HT-29 (cell line): ENCODE measurements around the gene ATP5PD. TPM values are rescaled to one million over a fixed set of nuclear protein-coding genes. Genes with fewer than 3 reads are reported as not detected.
"Not testable (repeated sequence)": the region's sequence is repeated elsewhere in the genome, so short reads cannot be mapped to it uniquely, and the experiment has no call there.

ENCODE experiments used
- DNase-seq: peaks from one replicate; pipeline ENCODE4 v3.0.0-alpha.2; 2015; ENCODE audit warnings: low spot score
- total RNA-seq: library from RNA; depleted of rRNA; stranded (reverse); fragments of >200 nt; shearing (Covaris generic); gene quantifications from 2 replicates; pipeline ENCODE4 v1.2.3, GENCODE V29; 2014

The ATP5PD gene
- total RNA-seq, 1 experiment from 2014 or later: 127 TPM

DNA sequence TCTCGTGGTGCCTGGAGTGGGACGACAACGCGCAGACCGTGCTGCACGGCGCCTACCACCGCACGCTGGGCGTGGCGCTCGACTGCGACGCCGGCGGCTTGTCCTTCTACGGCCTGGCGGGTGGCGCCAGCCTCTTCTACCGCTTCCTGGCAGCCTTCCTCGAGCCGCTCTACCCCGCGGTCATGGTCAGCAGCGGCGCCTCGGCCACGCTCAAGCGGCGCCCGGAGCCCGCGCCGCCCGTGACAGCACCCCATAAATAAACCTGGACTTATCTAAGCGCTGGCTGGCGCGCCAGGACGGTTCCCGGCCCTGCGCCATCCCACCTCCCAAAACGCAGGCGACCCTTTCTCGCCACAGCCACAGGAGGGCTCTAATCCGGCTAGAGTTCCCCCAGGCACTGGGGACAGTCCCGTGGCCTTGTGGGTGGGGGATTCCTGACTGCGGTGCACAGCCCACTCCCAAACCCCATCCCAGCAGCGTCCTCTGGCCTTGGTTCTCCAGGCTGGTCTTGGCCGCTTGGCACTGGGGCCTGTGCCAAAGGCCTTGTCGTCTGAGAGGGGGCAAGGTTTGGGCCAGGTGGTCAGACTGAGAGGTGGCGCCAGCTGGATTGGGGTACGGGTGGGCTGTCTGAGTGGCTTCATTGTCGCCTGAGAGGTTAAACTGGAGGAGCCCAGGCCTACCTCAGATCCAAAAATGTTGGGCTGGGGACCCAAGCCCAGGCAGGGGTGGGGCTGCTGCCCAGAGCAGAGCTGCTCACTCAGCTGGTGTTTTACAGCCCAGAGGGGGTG lies 30.9 kb upstream of the ATP5PD start:
- peak; percentile 81 for DNase-seq

DNA sequence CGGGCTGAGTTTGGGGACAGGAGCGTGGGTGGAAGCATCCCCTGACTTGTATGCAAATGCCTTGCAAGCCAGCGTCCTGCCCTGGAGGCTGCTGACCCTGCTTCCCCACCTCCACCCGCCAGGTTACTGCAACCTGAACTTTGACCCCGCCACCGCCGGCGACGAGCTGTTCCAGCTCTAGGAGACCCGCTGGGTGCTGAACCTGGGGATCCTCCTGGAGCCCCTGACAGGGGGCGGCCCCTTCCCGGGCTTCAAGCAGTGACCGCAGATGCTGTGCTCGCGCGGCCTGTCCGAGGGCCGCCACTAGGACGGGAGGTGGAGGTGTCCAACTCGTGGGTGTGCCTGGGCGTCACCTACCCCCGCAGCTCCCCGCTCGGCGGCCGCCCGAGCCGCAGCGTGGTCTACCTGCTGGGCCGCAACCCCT lies 30.3 kb upstream of the ATP5PD start:
- DNase-seq: no peak

DNA sequence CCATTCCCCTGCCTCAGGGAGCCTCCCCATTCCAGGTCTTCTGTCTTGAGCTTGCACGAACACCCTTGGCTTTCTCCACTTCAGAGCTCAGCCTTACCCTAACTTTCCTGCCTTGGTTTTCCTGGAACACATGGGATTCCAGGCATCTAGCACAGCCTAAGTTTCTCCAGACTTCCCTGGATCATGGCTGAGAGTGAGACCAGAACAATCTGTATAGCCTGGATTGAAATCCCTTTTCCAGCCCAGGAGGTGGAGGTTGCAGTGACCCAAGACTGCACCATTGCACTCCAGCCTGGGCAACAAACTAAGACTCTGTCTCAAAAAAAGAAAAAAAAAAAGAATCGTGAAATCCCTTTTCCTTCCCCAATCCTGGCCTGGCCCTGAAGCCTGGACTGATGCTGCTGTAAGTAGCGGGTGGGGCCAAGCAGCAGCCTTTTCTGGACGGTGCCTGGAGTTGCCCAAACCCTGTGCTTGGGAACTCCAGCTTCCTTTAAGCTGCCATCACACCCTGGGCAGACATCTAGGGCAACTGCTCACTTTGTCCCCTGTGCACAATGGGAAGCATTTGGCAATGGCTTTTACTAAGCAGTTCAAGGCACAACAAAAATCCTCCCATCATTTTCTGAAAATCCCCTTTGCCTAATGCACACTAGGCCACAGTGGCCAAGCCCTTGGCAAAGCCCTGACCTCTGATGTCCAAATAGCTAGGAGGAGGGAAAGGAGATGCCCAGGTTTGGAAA lies 29.0 kb upstream of the ATP5PD start:
- no peak for DNase-seq

DNA sequence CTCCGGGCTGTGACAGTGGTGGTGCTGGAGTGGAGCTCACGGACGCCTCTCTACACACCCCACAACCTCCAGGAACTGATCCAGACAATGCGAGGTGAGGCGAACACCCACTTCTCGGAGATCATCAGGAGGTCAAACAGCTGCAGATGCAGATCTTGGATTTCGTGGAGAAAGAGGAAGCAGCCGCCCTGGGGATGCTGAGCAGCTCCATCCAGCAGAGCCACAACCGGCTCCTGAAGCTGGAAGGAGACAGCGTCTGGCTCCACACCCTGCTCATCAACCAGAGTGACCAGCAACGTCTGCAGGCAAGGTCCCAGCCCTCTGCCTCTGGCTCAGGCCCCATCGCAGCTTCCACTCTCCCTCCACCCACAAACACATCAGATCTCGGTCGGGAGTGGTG lies 27.8 kb upstream of the ATP5PD start:
- DNase-seq: no peak

DNA sequence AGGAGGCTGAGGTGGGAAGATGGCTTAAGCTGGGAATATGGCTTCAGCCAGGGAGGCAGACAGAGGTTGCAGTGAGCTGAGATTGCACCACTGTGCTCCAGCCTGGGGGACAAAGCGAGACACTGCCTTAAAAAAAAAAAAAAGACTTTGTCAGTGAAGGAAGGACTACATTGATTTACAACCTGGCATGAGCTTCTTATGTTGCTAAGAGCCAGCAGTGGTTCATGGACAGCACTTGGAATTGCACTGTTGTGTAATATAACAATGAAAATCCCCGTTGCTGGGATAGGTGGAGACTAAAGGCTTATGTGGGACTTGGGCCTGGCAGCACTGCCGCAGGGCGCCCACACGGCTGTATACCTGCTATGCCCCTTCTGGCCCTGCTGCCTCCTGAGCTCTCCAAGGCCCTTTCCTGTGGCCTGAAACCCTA lies 26.9 kb upstream of the ATP5PD start:
- DNase-seq: no peak

DNA sequence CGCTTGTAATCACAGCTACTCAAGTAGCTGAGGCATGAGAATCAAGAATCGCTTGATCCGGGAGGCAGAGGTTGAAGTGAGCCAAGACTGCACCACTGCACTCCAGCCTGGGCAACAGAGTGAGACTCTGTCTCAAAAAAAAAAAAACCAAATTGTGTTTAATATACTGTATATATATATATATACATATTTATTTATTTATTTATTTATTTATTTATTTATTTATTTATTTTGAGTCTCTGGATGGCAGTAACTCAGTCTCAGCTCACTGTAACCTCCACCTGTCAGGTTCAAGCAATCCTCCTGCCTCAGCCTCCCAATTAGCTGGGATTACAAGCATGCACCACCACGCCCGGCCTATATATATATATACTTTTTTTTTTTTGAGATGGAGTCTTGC lies 26.1 kb upstream of the ATP5PD start:
- DNase-seq: not testable (repeated sequence)

DNA sequence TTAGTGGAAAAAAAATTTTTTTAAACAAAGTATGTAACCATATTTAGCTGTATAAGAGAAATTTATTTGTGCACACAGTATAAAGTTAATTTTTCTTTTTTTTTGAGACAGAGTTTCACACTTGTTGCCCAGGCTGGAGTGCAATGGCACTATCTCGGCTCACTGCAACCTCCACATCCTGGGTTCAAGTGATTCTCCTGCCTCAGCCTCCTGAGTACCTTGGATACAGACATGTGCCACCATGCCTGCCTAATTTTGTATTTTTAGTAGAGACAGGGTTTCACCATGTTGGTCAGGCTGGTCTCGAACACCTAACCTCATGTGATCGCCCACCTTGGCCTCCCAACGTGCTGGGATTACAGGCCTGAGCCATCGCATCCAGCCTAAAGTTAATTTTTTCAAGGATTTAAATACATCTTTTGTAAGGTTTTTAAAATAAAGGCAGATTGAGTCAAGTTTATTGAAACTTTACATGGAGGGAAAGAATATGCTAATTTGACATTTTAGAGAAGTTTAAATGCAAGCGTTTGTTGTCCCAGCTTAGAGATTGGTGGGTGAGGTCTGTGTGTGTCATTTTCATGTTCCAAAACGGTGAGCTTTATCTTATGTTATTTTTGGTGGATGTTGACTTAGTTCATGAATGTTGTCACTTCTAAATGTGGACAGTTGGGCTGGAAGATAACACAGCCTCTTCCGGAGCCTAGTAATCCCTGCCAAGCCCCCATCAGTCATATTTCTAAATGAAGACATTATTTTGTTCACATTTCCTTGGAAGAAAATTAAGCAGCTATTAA lies 24.9 kb upstream of the ATP5PD start:
- not testable (repeated sequence) for DNase-seq

DNA sequence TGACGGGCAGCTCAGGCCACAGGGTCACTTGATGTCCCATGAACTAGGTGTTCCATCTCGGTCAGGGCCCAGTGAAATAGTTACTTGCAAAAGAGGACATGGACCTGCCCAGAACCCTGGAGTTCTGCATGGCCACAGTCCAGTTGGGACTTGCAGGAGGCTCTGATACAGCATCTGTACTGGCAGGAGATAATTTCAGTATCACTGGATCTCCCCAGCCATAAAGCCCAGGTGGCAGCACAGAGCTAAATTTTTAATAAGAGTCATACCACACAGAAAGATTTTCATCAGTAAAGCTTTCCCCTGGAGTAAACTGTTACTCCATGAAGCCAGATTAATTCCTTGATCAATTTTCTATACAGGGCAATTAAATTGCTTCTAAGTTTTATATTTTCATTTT lies 23.0 kb upstream of the ATP5PD start:
- DNase-seq: peak; percentile 75

DNA sequence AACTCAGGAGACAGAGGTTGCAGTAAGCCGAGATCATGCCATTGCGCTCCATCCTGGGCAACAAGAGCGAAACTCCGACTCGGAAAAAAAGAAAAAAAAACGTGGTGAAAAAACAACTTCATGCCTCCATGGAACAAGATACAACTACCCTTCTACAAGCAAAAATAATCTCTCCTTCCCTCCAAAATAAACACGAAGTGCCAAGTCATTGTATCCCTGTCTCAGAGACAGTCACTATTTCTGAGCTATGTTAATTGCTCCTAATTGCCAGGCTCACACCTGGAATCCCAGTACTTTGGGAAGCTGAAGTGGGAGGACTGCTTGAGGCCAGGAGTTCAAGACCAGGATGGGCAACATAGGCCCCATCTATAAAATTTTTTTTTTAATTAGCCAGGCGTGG lies 22.0 kb upstream of the ATP5PD start:
- DNase-seq: no peak

DNA sequence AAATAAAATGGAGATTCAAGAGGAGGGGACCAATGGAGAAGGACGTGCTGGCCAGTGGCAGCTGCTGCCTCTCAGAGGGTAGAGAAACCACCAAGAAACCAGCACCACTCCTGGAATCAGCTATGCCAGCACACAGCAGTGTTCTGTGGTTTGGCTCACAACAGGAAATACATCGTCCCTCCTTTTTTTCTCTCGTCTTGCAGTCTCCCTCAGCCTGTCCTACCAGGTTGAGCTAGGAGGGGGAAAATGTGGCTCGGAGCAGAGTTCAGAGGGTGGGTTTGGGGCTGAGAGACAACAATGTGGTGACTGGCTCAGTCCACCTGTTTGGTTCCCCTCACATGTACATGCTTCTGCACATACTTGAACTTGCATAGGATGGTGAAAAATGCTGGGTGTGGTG lies 21.1 kb upstream of the ATP5PD start:
- peak; percentile 23 for DNase-seq

DNA sequence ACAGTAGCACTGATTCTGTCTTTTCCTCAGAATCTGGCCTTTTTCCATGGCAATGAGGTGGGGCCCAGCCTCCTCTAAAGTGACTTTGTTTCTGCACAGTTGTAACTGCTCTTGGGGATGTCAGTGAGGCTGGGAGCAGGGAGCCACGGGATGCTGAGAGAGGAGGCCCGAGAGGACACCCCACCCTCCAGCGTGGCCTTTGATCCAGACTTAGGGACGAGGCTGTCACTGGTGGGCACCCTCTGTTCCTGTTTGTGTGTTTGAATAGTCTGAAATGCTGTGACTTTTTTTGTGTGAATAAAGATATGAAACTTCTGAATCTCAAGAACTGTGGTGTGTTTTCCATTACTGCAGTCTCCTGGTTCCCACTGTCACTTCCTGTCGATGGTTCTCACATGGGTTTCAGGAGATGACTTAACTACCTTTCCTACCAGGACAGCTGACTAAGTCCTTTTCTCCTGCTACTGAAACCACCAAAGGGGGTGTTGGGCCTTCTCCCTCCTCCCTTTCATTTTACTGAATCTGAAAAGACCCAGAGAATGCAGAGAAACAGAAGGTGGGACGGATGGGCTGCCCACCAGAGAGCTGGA lies 18.9 kb upstream of the ATP5PD start:
- DNase-seq: no peak

DNA sequence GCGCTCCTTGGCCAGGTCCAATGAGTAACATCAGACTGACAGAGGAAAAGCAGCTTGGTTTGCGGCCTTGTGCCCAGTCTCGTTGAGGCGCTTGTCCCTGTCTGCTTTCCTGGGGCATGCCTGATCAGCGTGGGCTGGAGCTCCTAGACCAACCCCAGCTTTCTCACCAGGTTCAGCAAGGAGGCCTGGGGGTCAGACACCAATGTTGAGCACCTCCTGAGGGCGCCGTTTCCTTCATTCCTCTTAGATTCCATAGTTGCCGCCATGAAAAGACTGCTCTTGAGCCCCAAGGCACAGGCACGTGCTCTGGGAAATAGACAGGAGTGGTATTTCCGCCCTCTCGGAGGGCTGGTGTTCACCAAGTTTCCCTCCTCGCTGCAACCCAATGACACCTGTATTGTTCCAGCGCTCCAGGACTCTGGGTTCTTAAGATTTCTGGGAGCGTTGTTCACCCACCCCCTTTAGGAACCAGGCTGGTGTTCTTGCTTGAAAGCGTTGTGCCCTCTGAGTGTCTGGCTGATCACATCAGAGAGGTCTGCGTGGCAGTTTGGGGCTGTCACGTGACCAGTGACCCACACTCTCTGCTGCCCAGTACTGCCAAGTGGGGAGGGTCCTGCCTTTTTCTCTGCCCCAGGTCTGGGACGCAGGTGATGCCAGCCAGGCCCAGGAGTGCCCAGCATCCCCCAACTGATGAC lies 18.2 kb upstream of the ATP5PD start:
- DNase-seq: no peak

DNA sequence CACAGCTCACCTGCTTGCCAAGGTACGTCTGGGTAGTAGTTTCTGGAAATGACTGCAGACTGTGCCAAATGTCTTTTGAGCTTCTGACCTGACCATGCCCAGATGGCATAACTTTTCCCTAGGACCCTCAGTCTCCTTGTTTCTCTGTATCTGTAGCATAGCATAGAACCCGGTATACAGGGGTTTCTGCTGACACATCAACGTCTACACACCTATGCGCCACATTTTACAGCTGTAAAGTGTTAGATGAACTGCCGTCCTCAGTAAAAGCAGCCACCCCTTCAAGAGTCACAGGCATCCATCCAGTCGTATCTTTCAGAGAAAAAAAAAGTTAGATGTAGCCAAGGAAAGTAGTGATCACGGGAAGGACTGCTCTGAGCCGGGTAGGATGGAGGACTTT lies 17.7 kb upstream of the ATP5PD start:
- no peak for DNase-seq

DNA sequence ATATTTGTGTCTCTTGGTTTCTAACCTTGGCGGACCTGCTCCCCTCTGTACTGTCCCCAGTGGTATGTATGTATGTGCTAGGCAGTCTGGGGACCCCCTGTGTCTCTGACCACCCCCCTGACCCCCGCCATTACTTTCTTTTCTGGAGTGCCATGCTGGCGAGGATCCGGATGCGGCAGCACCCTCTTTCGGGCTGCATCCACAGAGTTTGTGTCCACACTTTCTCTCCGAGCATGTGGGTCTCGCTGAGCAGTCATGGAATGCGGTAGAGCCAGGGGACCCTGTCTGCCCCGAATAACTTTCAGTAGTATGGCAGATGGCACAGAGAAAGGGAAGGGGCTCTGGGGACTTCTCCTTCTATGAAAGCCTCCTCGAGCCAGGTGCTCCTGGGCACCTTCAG lies 17.3 kb upstream of the ATP5PD start:
- no peak for DNase-seq

DNA sequence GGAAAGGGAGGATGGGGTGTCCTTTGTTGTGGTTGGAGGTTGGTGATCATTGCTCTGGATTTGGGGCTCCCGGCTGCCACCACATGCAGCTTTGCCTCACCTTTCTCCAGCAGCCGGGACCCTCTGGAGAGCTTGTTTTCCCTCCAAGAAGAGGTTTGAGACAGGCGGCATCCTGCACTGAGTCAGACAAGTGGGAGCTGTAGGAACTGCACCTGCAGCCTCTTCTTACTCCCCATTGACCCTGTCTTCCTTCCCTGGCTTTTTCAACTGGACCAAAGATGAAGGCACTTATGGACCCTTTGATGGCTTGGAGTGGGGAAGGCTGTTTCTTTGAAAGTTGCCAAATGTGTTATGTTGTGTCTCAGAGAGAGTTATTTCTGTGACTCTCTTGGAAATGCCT lies 16.9 kb upstream of the ATP5PD start:
- no peak for DNase-seq

DNA sequence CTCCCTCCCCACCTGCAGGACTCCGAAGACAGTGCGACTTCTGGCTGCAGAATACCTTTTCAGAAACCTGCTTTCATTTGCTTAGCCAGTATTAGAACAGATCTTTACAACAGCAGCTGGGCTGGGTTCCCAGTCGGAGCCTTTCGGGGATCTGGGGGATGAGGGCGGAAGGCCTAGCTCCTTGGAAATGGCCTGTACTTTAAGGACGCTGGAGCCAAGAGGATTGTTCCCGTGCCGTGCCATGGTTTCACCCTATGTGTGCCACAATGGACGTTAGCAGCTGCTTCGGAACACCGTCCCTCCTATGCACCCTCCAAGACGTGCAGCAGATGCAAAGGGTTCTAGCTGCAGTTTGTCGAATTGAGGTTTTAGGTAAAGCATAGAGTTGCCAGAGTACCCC lies 16.4 kb upstream of the ATP5PD start:
- DNase-seq: no peak

DNA sequence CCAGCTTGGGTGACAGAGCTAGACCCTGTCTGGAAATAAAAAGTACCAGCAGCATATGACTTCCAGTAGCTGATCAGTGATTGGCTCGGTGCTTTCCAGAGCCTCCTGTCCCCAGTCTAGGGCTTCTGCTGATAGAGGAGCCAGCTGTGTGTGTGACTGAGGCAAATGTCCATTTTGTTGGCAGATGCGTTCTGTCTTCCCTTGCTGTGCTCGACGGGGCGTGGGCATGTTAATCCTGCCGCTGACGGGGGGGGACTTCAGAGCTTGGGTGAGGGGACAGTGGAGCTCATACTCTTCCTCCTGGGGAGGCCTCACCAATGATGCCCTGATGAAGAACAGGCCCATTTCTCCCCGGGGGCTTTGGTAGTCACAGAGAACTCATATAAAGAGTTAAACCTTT lies 14.8 kb upstream of the ATP5PD start:
- no peak for DNase-seq

DNA sequence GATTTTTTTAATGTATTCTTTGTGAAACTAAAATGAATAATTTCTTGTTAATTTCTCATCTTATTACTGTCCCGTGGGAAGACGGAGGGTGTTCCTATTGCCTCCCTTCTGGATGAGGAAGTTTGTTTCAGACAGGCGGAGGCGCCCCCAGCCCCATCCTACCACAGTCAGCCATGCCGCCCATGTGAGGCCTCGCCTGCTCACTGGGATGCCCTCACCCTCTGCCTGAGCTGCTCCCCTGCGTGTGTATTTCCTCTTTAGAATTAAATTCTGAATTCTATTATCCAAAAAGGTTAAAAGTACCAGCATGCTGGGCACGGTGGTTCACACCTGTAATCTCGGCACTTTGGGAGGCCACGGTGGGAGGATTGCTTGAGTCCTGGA lies 14.3 kb upstream of the ATP5PD start:
- DNase-seq: no peak

DNA sequence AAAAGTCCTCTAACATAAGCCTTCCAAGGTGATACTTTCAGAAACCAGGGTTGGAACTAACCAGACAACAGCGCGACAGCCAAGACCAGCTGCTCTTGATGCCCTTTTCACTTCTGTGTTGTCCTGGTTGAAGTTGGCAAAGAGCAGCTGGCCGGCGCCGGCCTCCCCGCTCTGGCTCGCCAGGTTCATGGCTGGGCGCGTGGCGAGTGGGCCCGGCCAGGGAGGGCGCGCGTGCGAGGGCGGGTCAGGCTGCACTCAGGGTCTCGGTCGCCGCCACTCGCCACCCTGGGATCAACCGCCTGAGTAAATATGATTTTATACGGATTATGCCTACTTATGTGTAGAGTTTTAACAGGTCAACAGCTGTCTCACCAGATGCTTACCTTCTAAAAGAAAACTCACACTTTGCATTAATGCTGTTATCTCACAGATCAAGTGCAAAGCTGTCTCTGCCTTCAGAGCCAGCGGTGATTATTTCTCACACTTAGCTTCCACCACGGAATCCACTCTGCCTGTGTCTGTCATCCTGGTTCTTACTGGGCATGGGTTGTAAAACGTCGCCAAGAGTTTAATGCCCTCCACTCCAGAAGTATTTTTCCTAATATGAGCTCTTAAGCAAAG lies 13.8 kb upstream of the ATP5PD start:
- DNase-seq: no peak

DNA sequence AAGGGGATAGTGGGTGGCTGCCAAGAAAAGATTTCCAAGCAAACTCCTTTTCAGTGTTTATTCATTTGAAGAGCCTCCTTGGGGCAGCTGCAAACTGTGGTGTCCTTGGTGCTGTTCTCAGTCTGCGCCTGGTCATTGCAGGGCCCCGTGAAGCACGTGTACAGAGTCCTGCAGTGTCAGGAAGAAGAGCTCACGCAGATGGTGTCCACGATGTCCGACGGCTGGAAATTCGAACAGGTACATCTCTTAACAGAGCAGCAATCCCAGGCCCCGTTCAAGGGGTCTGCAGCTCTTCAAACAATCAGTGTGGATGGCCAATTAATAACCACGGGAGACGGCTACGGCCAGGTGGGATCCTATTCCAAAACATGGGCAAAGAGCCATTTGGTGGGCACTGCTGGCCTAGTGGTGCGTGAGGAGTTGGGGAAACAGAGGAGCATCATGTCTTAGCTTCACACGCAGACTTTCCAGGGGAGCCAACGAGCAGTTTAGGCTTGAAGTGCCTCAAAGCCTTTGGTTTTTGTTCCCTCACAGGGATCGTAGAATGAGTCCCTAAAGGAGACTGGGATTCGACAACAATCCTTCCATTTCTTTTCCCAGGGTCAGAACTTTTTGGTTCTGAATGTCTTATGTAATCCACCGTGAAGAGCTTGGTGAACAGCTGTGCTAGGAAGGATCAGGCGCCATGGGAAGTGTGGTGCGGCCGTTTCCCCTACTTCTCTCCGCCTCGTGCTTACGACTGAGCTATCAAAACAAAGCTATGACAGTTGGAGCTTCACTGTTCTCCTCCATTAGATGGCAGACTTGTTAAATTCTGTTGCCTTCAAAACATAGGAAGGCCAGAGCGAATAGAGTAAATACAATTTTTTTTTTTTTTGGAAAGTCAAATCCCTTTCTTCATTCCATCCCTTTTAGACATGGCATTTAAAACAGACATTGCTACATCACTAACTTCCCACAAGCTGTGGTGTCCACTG lies 12.9 kb upstream of the ATP5PD start:
- DNase-seq: peak; percentile 44
